G401 (cell line): ENCODE data around the gene CASKIN2. TPM values are rescaled to one million over a fixed set of nuclear protein-coding genes. Genes with fewer than 3 reads are reported as not detected.
"Not testable (repeated sequence)": the region's sequence is repeated elsewhere in the genome, so short reads cannot be mapped to it uniquely, and the experiment has no call there.

ENCODE experiments used
- DNase-seq: peaks from one replicate; pipeline ENCODE4 v3.0.0-alpha.2; 2015; ENCODE audit warnings: low spot score
- in situ Hi-C: cut with HindIII; loops from 2 replicates; pipeline ENCODE4 v1.10.0; 2016; ENCODE audit warnings: low sequenced_read_pairs, mixed read lengths
- total RNA-seq: library from RNA; depleted of rRNA; stranded (reverse); fragments of >200 nt; shearing (Covaris generic); gene quantifications from 2 replicates; pipeline ENCODE4 v1.2.3, GENCODE V29; 2014

CASKIN2 gene
- total RNA-seq, 1 experiment from 2014 or later, result 11.8 TPM

DNA sequence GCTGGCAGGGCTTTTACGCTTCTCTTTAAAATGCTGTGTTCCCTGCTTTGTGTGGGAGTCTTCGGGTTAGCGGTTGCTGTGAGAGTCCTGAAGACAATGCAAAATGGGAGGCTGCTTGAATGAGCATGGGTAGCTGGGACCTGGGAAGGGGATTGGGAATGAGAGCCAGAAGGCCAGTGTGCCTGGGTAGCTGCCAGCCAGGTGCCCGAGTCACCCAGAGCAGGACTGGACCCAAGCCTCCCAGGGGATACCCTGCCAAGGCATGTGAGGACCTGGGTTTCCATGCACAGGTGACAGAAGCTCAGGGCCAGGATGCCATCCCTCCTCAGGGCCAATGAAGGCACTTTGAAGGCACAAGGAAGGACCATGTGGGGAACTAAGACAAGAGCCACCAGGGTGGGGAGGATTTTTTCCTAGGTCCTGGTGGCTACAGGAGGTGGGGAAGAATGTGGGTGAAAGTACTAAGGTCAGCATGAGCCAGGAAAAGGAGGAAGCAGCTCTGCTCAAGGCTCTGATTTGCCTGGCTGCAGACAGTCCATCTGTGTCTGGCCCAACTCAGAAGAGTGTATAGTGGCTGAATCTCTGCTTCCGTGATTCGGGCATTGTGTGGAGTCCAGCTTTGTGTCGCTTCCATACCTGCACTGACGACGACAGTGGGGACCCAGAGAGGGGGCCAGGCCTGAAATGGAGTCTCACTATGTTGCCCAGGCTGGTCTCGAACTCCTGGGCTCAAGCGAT is 38.4 kb downstream of the CASKIN2 start:
- DNase-seq, result no peak
- in situ Hi-C loops, result no loop called here

DNA sequence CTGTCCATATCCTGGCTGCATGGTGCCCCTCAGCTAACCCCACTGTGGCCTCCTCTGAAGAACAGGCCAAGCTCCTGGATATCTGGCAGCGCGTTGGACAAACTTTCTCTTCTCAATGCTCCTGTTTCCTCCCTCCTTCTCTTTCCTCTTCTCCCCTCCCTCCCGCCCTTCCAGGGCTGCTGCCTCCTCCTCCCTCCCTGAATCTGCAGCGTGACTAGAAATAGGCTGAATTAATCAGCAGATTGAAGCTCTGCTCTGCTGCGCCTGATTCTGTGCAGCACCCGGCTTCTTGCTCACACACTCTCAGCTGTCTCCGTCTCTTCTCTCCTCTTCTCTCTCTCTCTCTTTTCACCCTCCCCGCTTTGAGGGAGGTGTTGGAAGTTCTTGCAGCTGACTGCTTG is 39.1 kb downstream of the CASKIN2 start:
- no peak for DNase-seq

DNA sequence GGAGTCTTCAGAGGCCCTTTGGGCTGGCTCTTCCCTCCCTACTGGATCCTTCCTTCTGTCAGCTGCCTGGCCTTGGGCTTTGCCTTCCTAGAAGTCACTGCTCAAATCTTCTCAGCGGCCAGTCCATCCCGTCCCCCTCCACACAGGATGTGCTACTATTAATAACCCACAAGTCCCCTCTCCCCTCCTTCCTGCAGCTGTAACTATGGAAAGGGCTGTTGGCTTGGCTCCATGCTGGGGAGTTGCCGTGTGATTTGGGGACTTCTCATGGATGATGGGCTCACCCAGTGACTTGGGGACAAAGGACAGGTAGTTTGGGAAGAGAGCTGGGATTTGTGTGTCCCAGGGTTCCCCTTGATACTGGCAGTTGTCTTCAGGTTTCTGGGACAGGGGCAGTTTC is 39.5 kb downstream of the CASKIN2 start:
- no peak for DNase-seq
- in situ Hi-C loops, result no loop called here

More for the DNA sequence above, 39.1 kb downstream of the CASKIN2 start:
- in situ Hi-C loops, result no loop called here

DNA sequence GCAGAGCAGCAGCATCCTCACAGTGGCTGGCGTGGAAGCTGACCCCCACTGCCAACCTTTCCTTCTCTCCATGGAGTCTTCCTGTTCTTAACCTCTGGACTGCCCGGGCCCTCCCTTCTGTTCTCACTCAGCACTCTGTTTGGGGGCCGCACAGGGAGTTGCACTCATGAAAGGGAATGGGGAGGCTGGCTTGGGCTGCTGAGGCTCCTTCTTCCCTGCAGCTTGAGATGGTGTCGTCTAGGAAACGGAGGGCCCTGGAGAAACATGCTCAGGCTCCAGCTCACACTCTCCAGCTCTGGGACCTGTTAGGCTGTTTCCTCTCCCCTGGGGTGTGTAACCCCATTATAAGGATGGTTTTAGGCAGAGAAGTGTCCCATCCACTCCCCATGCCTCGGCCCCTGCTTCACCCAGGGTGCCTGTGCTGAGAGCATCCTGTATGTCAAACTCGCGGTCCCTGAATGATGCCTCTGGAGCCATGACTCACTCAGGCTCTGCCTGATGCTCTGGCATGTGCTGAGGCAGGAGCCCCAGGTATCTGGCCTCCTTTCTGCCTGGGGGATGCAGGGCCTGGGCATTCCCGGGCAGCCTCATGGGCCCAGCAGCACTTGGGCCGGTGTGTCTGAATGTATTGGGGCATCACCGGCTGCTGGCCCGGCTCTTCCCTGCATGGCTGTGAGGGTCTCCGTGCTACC is 40.0 kb downstream of the CASKIN2 start:
- in situ Hi-C loops, result no loop called here
- DNase-seq, result no peak

DNA sequence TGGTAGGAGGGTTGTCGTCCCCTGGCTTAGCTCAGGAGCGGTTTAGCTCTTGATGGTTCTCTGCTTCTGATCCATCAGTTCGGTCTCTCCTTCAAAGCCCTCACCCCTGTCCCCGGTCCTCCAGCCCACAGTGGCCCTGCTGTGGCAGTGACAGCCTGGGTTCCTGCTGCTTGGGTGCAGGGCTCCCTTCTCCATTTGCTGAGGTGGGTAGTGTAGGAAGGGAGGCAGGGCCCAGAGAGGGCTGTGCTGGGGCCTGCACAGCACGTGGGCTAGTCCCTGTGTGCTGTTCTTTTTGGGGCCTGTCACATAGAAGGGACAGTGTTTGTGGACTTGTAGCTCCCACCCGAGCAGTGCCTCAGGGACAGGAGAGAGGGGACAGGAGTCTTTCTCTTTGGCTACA is 40.6 kb downstream of the CASKIN2 start:
- no peak for DNase-seq

DNA sequence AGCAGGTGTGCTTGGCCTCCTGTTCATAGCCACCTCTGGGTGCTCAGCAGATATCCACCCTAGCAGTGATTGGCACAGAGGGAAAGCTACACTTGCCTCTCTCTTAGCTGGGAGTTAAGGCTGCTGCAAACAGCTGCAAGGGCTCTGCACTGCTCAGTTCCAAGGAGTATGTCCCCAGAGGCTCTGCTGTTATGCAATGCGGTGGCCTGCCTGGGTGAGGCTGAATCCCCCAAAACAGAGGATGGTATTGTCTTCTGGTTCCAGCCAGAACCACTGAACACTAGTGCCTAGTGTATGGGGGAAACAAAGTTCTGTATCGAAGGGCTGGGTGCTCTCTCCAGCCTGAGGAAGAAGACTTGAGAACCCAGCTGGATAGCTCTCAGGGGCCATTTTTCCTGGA is 42.1 kb downstream of the CASKIN2 start:
- in situ Hi-C loops, result no loop called here

More for the DNA sequence above, 40.6 kb downstream of the CASKIN2 start:
- in situ Hi-C loops, result no loop called here

DNA sequence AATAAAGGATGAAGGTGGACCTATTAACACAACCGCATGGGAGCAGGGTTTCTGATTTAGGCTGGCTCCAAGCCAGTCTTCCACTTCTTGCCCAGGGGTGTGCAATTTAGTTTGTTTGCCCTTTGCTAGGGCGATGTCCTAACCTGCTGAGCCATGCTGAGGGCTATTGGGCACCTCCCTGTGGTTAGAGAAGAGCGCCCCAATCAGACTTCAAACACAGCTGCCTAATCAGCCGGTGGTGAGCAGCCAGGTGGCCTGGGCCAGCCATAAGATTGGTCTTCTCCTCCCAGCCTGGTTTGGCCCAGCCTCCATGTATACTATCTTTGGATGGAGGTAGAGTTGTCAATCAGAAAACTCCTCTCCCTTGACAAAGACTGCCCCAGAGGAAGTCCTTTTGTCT is 43.2 kb downstream of the CASKIN2 start:
- no peak for DNase-seq
- in situ Hi-C loops, result no loop called here

More for the DNA sequence above, 42.1 kb downstream of the CASKIN2 start:
- DNase-seq, result no peak

DNA sequence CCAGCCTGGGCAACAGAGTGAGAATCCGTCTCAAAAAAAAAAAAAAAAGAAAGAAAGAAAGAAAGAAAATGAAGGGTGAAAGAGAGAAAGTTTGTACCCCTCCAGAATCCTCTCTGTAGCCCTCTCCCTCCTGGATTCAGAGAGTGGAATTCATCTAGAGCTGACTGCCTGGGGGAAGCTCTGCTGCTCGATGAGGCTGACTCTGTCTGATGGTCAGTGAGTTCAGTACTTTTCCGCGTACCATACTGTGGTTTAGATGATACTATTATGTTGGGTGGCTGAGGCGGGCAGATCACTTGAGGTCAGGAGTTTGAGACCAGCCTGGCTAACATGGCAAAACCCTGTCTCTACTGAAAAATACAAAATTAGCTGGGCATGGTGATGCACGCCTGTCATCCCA is 44.1 kb downstream of the CASKIN2 start:
- DNase-seq, result no peak

DNA sequence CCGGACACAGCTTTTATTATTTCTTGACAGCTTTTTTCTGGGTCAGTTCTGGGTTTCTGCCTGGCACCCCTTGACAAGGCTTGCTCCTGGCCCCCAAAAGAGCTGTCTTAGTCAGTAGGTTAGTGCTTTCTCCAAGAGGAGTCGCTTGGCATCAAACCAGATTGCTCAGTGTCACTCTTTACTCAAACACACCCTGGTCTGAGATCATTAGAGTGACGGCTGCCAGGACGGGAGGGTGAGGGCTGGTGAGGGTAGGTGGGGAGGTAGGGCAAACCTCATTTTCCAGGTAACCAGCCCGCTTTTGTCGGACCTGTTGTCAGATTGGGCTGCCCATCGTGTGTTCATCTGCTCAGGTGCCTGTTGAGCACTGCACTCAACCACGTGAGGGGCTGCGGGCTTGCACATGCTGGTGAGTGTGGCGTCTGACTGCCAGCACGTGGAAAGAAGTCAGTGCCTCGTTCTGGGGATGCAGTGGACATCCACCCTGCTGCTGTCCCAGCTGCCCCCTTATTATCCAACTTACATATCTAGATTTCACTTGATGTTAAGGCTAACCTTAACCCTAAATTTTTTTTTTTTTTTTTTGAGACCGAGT is 46.5 kb downstream of the CASKIN2 start:
- no peak for DNase-seq
- in situ Hi-C loops, result no loop called here

More for the DNA sequence above, 44.1 kb downstream of the CASKIN2 start:
- in situ Hi-C loops, result no loop called here

DNA sequence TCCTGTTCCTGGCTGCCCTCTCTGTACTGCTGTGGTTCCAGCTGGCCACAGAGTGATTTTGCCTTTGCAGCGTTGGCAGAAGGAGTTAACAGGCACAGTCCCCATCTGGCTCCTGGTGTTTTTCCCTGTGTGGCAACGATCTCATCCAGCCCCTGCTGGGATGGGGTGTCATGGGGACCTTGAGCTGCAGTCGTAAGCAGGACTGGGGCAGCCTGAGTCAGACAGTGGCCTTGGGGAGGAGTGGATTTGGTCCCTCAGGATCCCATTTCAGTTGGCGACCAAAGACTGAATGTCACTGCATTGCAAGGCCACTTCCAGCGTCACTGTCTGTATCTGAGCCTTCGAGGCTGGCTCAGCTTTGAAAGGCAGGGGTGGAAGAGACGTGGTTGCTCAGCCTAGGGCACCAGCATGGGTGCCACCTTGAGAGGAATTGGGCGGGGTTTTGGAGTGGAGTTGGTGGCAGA is 47.0 kb downstream of the CASKIN2 start:
- in situ Hi-C loops, result no loop called here

DNA sequence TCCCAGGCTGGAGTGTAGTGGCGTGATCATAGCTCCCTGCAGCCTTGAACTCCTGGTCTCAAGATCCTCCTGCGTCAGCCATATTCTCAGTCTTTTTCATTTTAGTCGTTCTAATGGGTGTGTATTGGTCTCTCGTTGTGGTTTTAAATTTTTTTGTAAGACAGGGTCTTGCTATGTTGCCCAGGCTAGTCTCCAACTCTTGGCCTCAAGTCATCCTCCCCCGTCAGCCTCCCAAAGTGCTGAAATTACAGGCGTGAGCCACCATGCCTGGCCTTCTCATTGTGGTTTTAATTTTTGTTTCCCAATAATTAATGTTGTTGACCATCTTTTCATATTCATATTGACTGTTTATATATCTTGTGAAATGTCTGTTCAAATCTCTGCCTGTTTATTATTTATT is 50.3 kb downstream of the CASKIN2 start:
- DNase-seq, result no peak
- in situ Hi-C loops, result no loop called here

More for the DNA sequence above, 47.0 kb downstream of the CASKIN2 start:
- no peak for DNase-seq

DNA sequence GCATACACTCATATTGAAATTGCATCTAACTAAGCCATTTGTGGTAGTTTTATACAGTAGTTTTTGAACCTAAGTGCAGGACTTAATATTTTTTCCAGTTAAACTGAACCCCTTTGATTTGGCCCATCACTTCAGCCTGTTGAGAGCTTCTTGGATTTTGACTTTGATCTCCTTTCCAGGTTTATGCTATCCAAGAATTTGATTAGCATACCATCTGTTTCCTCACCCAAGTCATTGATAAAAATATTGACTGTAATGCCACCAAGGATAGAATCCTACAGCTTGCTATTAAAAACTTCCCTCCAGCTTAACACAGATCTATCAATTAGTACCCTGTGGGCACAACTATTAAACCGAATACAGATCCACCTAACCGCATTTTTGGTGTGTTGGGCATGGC is 51.7 kb downstream of the CASKIN2 start:
- in situ Hi-C loops, result no loop called here
- DNase-seq, result no peak

DNA sequence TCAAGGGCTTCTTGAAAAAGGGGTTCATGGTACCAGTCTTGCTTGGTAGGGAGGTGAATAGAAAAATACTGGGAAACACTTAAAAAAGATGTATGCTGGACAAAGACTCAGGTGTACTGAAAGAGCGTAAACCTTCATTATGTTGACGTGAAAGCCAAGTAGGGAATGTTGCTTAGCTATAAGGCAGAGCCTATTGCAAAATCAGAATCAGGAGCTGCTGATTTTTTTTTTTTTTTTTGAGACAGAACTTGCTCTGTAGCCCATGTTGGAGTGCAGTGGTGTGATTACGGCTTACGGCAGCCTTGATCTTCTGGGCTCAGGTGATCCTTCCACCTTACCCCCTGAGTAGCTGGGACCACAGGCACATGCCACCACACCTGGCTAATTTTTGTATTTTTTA is 55.0 kb downstream of the CASKIN2 start:
- in situ Hi-C loops, result no loop called here
- DNase-seq, result no peak

DNA sequence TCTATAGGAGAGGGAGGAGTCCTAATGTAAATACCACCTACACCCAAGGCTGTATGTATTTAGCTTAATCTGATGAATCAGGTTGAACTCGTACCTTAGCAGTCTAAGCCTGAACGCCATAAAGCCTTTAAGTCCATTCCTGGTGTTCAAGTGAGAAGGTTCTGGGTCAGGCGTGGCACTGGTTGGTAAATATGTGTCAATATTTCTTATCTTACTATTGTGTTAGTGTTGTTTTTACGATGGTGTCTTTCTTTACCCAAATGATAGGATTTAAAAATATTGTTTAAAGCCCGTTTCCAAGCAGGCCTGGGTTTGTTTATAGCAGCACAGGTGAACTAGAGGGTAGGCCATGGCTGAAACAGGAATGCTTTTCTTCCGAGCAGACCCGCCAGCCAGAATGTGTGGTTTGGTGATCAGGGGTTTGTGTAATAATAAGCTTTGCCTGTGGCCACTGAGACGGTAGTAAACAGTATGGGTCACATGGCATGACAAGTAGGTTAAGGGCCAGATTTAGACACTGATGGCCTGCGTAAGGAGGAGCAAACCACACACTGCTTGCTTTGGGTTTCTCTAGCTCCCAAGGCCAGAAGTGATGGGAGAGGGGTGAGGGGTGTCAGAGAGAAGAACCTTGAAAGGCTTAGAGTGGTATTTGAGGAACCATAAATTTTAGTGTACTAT is 55.6 kb downstream of the CASKIN2 start:
- in situ Hi-C loops, result no loop called here
- peak; percentile 87 for DNase-seq

DNA sequence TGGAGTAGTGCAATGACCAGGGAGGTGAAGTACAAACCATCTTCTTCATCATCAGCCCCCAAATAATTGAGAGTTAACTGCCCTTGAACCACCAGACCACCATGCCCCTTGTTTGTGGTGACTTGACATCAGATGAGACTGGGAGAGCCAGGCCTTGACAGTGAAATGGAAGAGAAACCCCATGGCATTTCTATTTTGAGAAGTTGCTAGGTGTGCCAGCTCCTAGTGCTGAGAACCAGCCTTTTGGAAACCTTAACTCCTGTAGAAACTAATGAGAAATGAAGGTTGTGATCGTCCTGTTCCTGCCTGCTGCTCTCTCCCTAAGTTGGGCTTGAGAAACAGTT is 56.1 kb downstream of the CASKIN2 start:
- in situ Hi-C loops, result no loop called here

DNA sequence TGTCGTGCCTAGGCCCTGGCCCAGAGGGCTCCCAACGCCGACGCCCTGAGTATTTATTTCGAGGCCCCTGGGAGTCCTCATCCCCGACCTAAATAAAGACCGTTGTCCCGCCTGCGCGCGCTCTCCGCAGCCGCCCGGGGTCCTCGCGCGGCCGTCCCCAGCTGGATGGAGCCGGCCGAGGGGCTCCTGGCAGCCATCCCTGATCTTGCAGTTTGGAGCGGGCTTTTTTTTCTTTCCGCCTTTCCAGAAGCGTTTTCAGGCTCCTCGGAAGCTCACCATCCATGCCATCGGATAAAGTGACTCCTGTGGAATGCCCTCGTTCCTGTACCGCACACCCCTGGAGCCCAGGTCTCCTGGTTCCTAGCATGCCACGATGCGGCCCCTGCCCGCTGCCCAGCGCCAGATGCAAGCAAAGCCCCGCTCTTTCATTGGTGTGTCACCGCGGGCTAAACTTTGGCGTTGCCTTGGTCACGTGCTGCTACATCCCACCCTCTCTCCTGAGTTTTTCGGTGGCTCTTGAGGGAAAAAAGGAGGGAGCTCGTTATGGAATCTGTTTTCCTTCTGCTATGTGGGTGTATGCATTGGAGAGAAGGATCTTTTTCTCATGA is 58.2 kb downstream of the CASKIN2 start:
- in situ Hi-C loops, result no loop called here
- peak; percentile 70 for DNase-seq

More for the DNA sequence above, 56.1 kb downstream of the CASKIN2 start:
- DNase-seq, result peak; percentile 76

DNA sequence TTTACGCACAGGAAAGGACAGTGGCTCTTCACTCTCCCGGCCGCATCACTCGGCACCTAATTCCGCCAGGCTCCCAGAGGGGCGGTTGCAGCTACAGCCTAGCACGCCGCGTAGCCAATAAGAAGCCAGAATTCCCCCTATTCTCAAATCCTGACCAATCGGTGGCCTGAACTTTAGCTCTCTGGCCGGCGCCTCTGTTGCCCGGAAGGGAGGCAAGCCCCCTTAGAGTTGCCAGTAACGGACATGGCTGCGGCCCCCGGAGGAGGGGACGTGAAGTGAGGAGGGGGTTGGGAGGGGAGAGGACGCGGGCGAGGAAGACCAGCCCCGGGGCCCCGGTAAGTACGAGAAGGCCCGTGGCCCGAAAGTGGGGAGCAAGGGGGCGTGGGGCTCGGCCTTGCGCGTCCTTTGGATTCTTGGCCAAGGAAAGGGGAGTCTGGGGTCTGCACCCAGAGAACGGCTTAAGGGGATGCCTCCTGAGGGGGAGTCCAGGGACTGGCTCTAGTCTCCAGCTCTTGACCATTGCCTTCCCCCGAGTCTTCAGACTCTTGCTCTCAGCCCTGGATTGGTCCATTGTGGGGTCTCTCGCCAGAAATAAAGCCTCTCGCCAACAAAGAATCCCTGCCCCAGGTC is 58.8 kb downstream of the CASKIN2 start, which contains the start of gene TMEM94:
Gene TMEM94 (plus strand): TSS at position 219 of the 630 bp plus-strand sequence. CDS start 15,271 bp downstream, outside the sequence.
- in situ Hi-C loops, result no loop called here

DNA sequence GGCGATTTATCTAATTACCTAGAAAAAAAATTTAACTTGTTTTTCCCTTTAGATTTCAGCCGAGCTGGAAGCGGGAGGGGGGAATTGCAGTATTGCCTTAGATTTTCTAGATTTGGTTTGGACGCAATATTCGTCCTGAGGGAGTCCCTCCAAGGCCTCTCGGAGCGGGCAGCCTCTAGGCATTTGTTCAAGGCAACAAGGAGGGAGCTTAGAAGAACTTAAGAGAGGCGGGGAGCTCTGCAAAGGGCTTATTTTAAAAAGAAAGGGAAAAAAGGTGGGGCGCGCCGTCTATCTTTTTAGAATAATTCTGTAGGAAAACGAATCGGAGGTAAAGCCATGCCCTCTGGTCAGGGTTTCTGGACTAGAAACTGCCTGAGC is 59.3 kb downstream of the CASKIN2 start:
- in situ Hi-C loops, result no loop called here
- DNase-seq, result no peak

More for the DNA sequence above, 58.8 kb downstream of the CASKIN2 start, which contains the start of gene TMEM94:
- DNase-seq, result peak; percentile 99

DNA sequence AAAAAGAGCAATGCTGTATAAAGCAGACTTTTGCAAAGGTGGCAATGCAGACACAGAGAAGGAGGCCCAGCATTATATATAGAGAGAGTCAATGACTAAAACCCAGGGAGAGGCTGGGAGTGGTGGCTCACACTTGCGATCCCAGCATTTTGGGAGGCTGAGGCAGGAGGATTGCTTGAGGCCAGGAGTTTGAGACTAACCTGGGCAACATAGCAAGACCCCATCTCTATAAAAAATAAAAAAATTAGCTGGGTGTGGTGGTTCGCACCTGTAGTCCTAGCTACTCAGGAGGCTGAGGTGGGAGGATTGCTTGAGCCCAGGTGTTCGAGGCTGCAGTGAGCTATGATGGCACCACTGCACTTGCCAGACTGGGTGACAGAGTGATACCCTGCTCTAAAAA is 60.7 kb downstream of the CASKIN2 start:
- in situ Hi-C loops, DNase-seq: not testable (repeated sequence)
